HCT116 (cell line): ENCODE data around the gene PDCD1LG2. TPM values are rescaled to one million over a fixed set of nuclear protein-coding genes. Genes with fewer than 3 reads are reported as not detected.

Source experiments
- ATAC-seq: fragments of 200-7000 bp; cut with Tn5 transposase; 2 replicates; pipeline ENCODE4 v1.9.1; 2020; ENCODE audit warnings: mild to moderate bottlenecking, moderate library complexity
- BruUV-seq: library from RNA; stranded (reverse); fragments of 400-500 nt; replicated peaks from 2 replicates; lab custom pipeline; 2021; lab: Mats Ljungman, UMichigan
- CTCF ChIA-PET: fragments of 300-600 bp; sonication (Branson Sonifier 250); formaldehyde crosslinking; loops from one replicate; lab custom pipeline; 2021; ENCODE audit warnings: antibody characterized with exemption; lab: Charles Lee
- POLR2A ChIA-PET: fragments of 300-600, 350-600 bp; sonication (Branson Sonifier 250); formaldehyde crosslinking; loops from one replicate; lab custom pipeline; 2021; ENCODE audit warnings: antibody characterized with exemption; lab: Charles Lee
- RAD21 ChIA-PET, 2 experiments: fragments of 300-600 bp; sonication (Branson Sonifier 250); formaldehyde crosslinking; loops; one replicate each; lab custom pipeline; 2023; ENCODE audit warnings: low total read pairs in 2 of 2; ENCODE audit not compliant: uncharacterized antibody in 2 of 2, unreplicated experiment in 2 of 2, low non-redundant PET in 1 of 2; lab: Charles Lee
- DNase-seq: peaks from one replicate; pipeline ENCODE4 v3.0.0-alpha.2; 2010; ENCODE audit warnings: low read depth, low spot score
- H2AFZ ChIP-seq: fragments of 200-600 bp; shearing (Covaris generic), sonication (generic); 2 replicates; pipeline ENCODE4 v1.6.1; 2017; ENCODE audit warnings: low read depth, mixed run types, mixed read lengths, antibody characterized with exemption, low read length; ENCODE audit not compliant: poor library complexity, severe bottlenecking
- H3K27ac ChIP-seq: 2 replicates; pipeline ENCODE4 v1.5.1; 2012; ENCODE audit warnings: low read depth, low read length
- H3K27me3 ChIP-seq: fragments of 200-600 bp; sonication (generic); 2 replicates; pipeline ENCODE4 v1.6.1; 2016; ENCODE audit warnings: mixed run types, low read length, mixed read lengths; ENCODE audit not compliant: insufficient read depth
- H3K36me3 ChIP-seq, 2 experiments: fragments of 200-500 bp in 1 of 2; fragments of 200-600 bp in 1 of 2; sonication (Bioruptor generic) in 1 of 2; sonication (generic) in 1 of 2; 2 replicates each; pipeline versions ENCODE4 v1.5.1 to v1.6.1; 2014 to 2016; ENCODE audit warnings: low read length in 2 of 2, inconsistent platforms in 1 of 2, mixed read lengths in 1 of 2, mixed run types in 1 of 2; ENCODE audit not compliant: insufficient read depth in 2 of 2, control insufficient read depth in 1 of 2
- H3K4me1 ChIP-seq, 2 experiments: fragments of 200-600 bp in 1 of 2; sonication (generic) in 1 of 2; 2 replicates each; pipeline versions ENCODE4 v1.5.1 to v1.6.1; 2012 to 2017; ENCODE audit warnings: low read length in 2 of 2, inconsistent platforms in 1 of 2, mild to moderate bottlenecking in 1 of 2, mixed read lengths in 1 of 2, mixed run types in 1 of 2, moderate library complexity in 1 of 2; ENCODE audit not compliant: insufficient read depth in 2 of 2, control insufficient read depth in 1 of 2
- H3K4me2 ChIP-seq: fragments of 200-600 bp; sonication (generic); 2 replicates; pipeline ENCODE4 v1.6.1; 2017; ENCODE audit warnings: mixed run types, low read length, mixed read lengths
- H3K4me3 ChIP-seq, 2 experiments: fragments of 200-600 bp in 1 of 2; sonication (generic) in 1 of 2; replicated peaks in 1 of 2; 2 replicates each; pipeline ENCODE4 v1.5.1; 2011 to 2016; ENCODE audit warnings: low read length in 2 of 2, control low read depth in 1 of 2, low read depth in 1 of 2, mild to moderate bottlenecking in 1 of 2, mixed read lengths in 1 of 2, mixed run types in 1 of 2
- H3K79me2 ChIP-seq: fragments of 200-600 bp; sonication (generic); 2 replicates; pipeline ENCODE4 v1.6.1; 2017; ENCODE audit warnings: mild to moderate bottlenecking, mixed run types, low read length, moderate library complexity, mixed read lengths; ENCODE audit not compliant: insufficient read depth
- H3K9ac ChIP-seq: fragments of 200-600 bp; sonication (generic); 2 replicates; pipeline ENCODE4 v1.6.1; 2016; ENCODE audit warnings: low read length, mixed read lengths
- H3K9me2 ChIP-seq: fragments of 200-600 bp; sonication (generic), shearing (Covaris generic); 2 replicates; pipeline ENCODE4 v1.6.1; 2017; ENCODE audit warnings: mixed run types, mild to moderate bottlenecking, moderate library complexity; ENCODE audit not compliant: insufficient read depth
- H3K9me3 ChIP-seq, 2 experiments: fragments of 200-500 bp in 1 of 2; fragments of 200-600 bp in 1 of 2; sonication (Bioruptor generic) in 1 of 2; sonication (generic) in 1 of 2; 2 replicates each; pipeline ENCODE4 v1.6.1; 2014 to 2017; ENCODE audit warnings: low read length in 2 of 2, mixed read lengths in 2 of 2, inconsistent platforms in 1 of 2, low read depth in 1 of 2, mild to moderate bottlenecking in 1 of 2, mixed run types in 1 of 2, moderate library complexity in 1 of 2; ENCODE audit not compliant: control insufficient read depth in 1 of 2, insufficient read depth in 1 of 2
- H4K20me1 ChIP-seq: fragments of 200-600 bp; sonication (generic), shearing (Covaris generic); 2 replicates; pipeline ENCODE4 v1.6.1; 2017; ENCODE audit warnings: mixed run types, mild to moderate bottlenecking, moderate library complexity; ENCODE audit not compliant: insufficient read depth
- ELF1 ChIP-seq: IDR thresholded peaks from 2 replicates; pipeline ENCODE4 v1.6.1; 2012; ENCODE audit warnings: low read depth, borderline replicate concordance
- EZH2phosphoT487 ChIP-seq: fragments of 200-600 bp; IDR thresholded peaks from 2 replicates; pipeline ENCODE4 v1.6.1; 2018; ENCODE audit warnings: antibody characterized with exemption, borderline replicate concordance
- JUND ChIP-seq: IDR thresholded peaks from 2 replicates; pipeline ENCODE4 v1.6.1; 2012
- POLR2A ChIP-seq: IDR thresholded peaks from 2 replicates; pipeline ENCODE4 v1.7.0; 2011; ENCODE audit warnings: borderline replicate concordance; ENCODE audit not compliant: insufficient read depth, insufficient read length; ENCODE audit errors: extremely low read depth
- RAD21 ChIP-seq: IDR thresholded peaks from 2 replicates; pipeline ENCODE4 v1.6.1; 2012; ENCODE audit warnings: low read depth, mild to moderate bottlenecking
- REST ChIP-seq: IDR thresholded peaks from 2 replicates; pipeline ENCODE4 v1.6.1; 2012; ENCODE audit warnings: low read depth
- SIN3A ChIP-seq: IDR thresholded peaks from 2 replicates; pipeline ENCODE4 v1.6.1; 2012; ENCODE audit warnings: low read depth
- SRF ChIP-seq: IDR thresholded peaks from 2 replicates; pipeline ENCODE4 v1.6.1; 2012; ENCODE audit warnings: low read depth
- YY1 ChIP-seq: IDR thresholded peaks from 2 replicates; pipeline ENCODE4 v1.6.1; 2011; ENCODE audit warnings: low read length, low read depth, moderate library complexity, mild to moderate bottlenecking; ENCODE audit not compliant: insufficient replicate concordance; ENCODE audit errors: extremely low read depth
- ZFX ChIP-seq: fragments of 450-650 bp; IDR thresholded peaks from 2 replicates; pipeline ENCODE4 v1.6.1; 2017
- intact Hi-C: fragments of 100-400 bp; cut with micrococcal nuclease; formaldehyde crosslinking; loops from 2 replicates; pipeline ENCODE4 v1.10.0; 2022
- total RNA-seq: library from RNA; stranded (reverse); gene quantifications from one replicate; pipeline ENCODE4 v1.2.1, GENCODE V29; 2021; ENCODE audit not compliant: unreplicated experiment

PDCD1LG2 gene
- total RNA-seq, 1 experiment from 2014 or later: not detected

GRCh38 chr9:5543875-5544702 lies 33.8 kb downstream of the PDCD1LG2 start:
- RAD21 ChIA-PET: no interaction called here
- Histone ChIP-seq H3K79me2 (no peaks in the 10 kb centered on the region), H3K9me3 (no peaks in the 10 kb centered on the region), H3K4me2 (no peak overlapping the region), H3K27ac (no peak overlapping the region), H3K9me2 (no peaks in the 10 kb centered on the region), H3K4me3 (no peak overlapping the region), H3K36me3 (no peaks in the 10 kb centered on the region), H2AFZ (no peak overlapping the region), H3K9ac (no peak overlapping the region), H3K27me3 (no peaks in the 10 kb centered on the region), H3K4me1 (no peaks in the 10 kb centered on the region), H4K20me1 (no peaks in the 10 kb centered on the region)
- POLR2A ChIA-PET: no interaction called here
- intact Hi-C loops: no loop called here
- ATAC-seq (no peak), DNase-seq (no peak)
- BruUV-seq: no TSS peak
- CTCF ChIA-PET: no interaction called here
- TF ChIP-seq JUND: no peak
- no peak for TF ChIP-seq SIN3A
- TF ChIP-seq ELF1: no peak
- TF ChIP-seq RAD21: no peak
- TF ChIP-seq SRF: no peak
- TF ChIP-seq POLR2A: no peak
- TF ChIP-seq YY1: no peak
- no peak for TF ChIP-seq REST
- TF ChIP-seq EZH2phosphoT487: no peak
- no peak for TF ChIP-seq ZFX
